ENCODE data around the gene BCL2L1. TPM values are rescaled to one million over a fixed set of nuclear protein-coding genes. Genes with fewer than 3 reads are reported as not detected.

BCL2L1 gene
- total and polyA plus RNA-seq, 10 of the 15 experiments (the other 5 are each of a cell fraction or from before 2014, with no cell fraction given), result 0.63 to 67.7 (median 43.6) TPM

- peak; percentile 29 for TF ChIP-seq MEF2B (IDR thresholded peaks at IDR 0.05; ENCODE audit: partially characterized antibody, poor library complexity, severe bottlenecking)
- TF ChIP-seq ATF2 (IDR thresholded peaks at IDR 0.05; ENCODE audit: low read length), result peak; percentile 83
- TF ChIP-seq GABPA (IDR thresholded peaks at IDR 0.05; ENCODE audit: low read depth), result 0 out of 2 replicates have a peak, but pooled peaks have one; percentile 28
- TF ChIP-seq ZBTB4 (CRISPR knock-in tag; IDR thresholded peaks at IDR 0.05), result no peak
- TF ChIP-seq CBFB (IDR thresholded peaks at IDR 0.05; ENCODE audit: low read depth), result peak; percentile 80; the same call in 1 of the 2 replicates
- TF ChIP-seq USF1 (IDR thresholded peaks at IDR 0.05; ENCODE audit: borderline replicate concordance, extremely low read length, insufficient read depth, low read depth, low read length), result no peak
- TF ChIP-seq KAT2A (conservative IDR thresholded peaks at IDR 0.05; ENCODE audit: control insufficient read depth, low read depth, low read length), result no peak
- peak; percentile 68 for TF ChIP-seq MTA3 (IDR thresholded peaks at IDR 0.05; ENCODE audit: borderline replicate concordance, low read length)
- TF ChIP-seq SREBF1 (IDR thresholded peaks at IDR 0.05; ENCODE audit: low read length), result no peak
- TF ChIP-seq BCLAF1 (IDR thresholded peaks at IDR 0.05), result no peak
- TF ChIP-seq IRF5 (IDR thresholded peaks at IDR 0.05; ENCODE audit: borderline replicate concordance), result no peak
- peak; percentile 79 for TF ChIP-seq IKZF1 (conservative IDR thresholded peaks at IDR 0.05)
- peak; percentile 70 for TF ChIP-seq MEF2A (IDR thresholded peaks at IDR 0.05; ENCODE audit: insufficient read depth, low read depth, low read length)
- TF ChIP-seq RELB (IDR thresholded peaks at IDR 0.05; ENCODE audit: low read depth), result peak; percentile 81; the same call in 1 of the 2 replicates
- peak; percentile 96 for TF ChIP-seq NFIC (IDR thresholded peaks at IDR 0.05; ENCODE audit: low read depth, low read length)
- peak; percentile 58 to 69 for TF ChIP-seq IKZF2 (IDR thresholded peaks at IDR 0.05)
- peak in 1 of 2 experiments; percentile 18; a peak in 1 of 4 replicates for TF ChIP-seq BHLHE40 (IDR thresholded peaks at IDR 0.05; ENCODE audit: borderline replicate concordance in 1 of 2, low read depth in 2 of 2, low read length in 1 of 2)
Measured at GRCh38 chr20:31717478-31718201, 5.0 kb downstream of the BCL2L1 start (continued).
